HepG2 (cell line): ENCODE measurements around the gene SPHK1. TPM values are rescaled to one million over a fixed set of nuclear protein-coding genes. Genes with fewer than 3 reads are reported as not detected.

ENCODE experiments used
- BRCA1 ChIP-seq: sonication (generic); formaldehyde crosslinking; IDR thresholded peaks from 2 replicates; pipeline ENCODE4 v1.4.0; 2020; ENCODE audit warnings: missing genetic modification reagents
- KLF12 ChIP-seq: sonication (generic); formaldehyde crosslinking; IDR thresholded peaks from 2 replicates; pipeline ENCODE4 v1.4.0; 2020; ENCODE audit warnings: missing genetic modification reagents, borderline replicate concordance
- KLF16 ChIP-seq, 2 experiments: sonication (generic) in 1 of 2; formaldehyde crosslinking in 1 of 2; IDR thresholded peaks; 2 replicates each; pipeline versions ENCODE4 v1.6.1 to v1.8.0; 2016 to 2023; ENCODE audit warnings: missing genetic modification reagents in 2 of 2, missing compliant biosample characterization in 1 of 2
- PCBP1 ChIP-seq: fragments of 200-400 bp; formaldehyde crosslinking; IDR thresholded peaks from 2 replicates; pipeline ENCODE4 v1.6.1; 2017; ENCODE audit warnings: mild to moderate bottlenecking, low read depth, low read length, borderline replicate concordance
- ZBTB3 ChIP-seq: sonication (generic); formaldehyde crosslinking; IDR thresholded peaks from 2 replicates; pipeline ENCODE4 v1.4.0; 2020; ENCODE audit warnings: low read depth, mild to moderate bottlenecking, moderate library complexity, missing genetic modification reagents, borderline replicate concordance
- ZBTB8A ChIP-seq: sonication (generic); formaldehyde crosslinking; IDR thresholded peaks from 2 replicates; pipeline ENCODE4 v1.4.0; 2020; ENCODE audit warnings: mild to moderate bottlenecking, low read depth, missing genetic modification reagents, borderline replicate concordance
- ZNF143 ChIP-seq: sonication (generic); formaldehyde crosslinking; IDR thresholded peaks from 2 replicates; pipeline ENCODE4 v1.4.0; 2020; ENCODE audit warnings: missing genetic modification reagents
- ZNF343 ChIP-seq: sonication (generic); formaldehyde crosslinking; IDR thresholded peaks from 2 replicates; pipeline ENCODE4 v1.4.0; 2020; ENCODE audit warnings: mild to moderate bottlenecking, missing genetic modification reagents
- ZNF629 ChIP-seq: sonication (generic); formaldehyde crosslinking; conservative IDR thresholded peaks from 2 replicates; pipeline ENCODE4 v1.5.0; 2020; ENCODE audit warnings: missing genetic modification reagents
- ZNF703 ChIP-seq: sonication (generic); formaldehyde crosslinking; IDR thresholded peaks from 2 replicates; pipeline ENCODE4 v1.5.1; 2020; ENCODE audit warnings: missing genetic modification reagents, mild to moderate bottlenecking, moderate library complexity, borderline replicate concordance
- polyA plus RNA-seq, 8 experiments: library from polyadenylated mRNA; depleted of rRNA in 3 of 8; stranded (reverse) in 7 of 8; unstranded in 1 of 8; fragments of >200 nt; fragmentation: Illumina TruSeq in 4 of 8; extraction: Trizol in 4 of 8; gene quantifications; 2 replicates each; pipeline versions ENCODE4 v1.2.1 to v1.2.3, GENCODE V29; 2011 to 2016; ENCODE audit warnings: low read depth in 4 of 8, missing spikeins in 1 of 8, mixed read lengths in 1 of 8; ENCODE audit not compliant: insufficient read depth in 1 of 8
- total RNA-seq, 5 experiments: library from RNA; depleted of rRNA; stranded (reverse); fragments of >200 nt; fragmentation: Illumina TruSeq; extraction: Trizol; gene quantifications; 2 replicates each; pipeline ENCODE4 v1.2.3, GENCODE V29; 2016; ENCODE audit warnings: low read depth in 1 of 5
- TF ChIP-seq, protein P1 (sequence below): sonication (generic); formaldehyde crosslinking; IDR thresholded peaks from 2 replicates; pipeline ENCODE4 v1.4.0; 2020; ENCODE audit warnings: mild to moderate bottlenecking, low read depth, missing genetic modification reagents
- TF ChIP-seq, protein P2 (sequence below): sonication (generic); formaldehyde crosslinking; IDR thresholded peaks from 2 replicates; pipeline ENCODE4 v1.5.0; 2020; ENCODE audit warnings: missing genetic modification reagents, mild to moderate bottlenecking, borderline replicate concordance
- TF ChIP-seq, protein P3 (sequence below): IDR thresholded peaks from 2 replicates; pipeline ENCODE4 v1.4.0; 2020; ENCODE audit warnings: mild to moderate bottlenecking, missing genetic modification reagents
- TF ChIP-seq, protein P4 (sequence below): sonication (generic); formaldehyde crosslinking; IDR thresholded peaks from 2 replicates; pipeline ENCODE4 v1.4.0; 2020; ENCODE audit warnings: missing genetic modification reagents, mild to moderate bottlenecking, borderline replicate concordance

Gene SPHK1
- total and polyA plus RNA-seq, 2 of the 13 experiments (the other 11 are each of a cell fraction or from before 2014, with no cell fraction given): 129 to 160 TPM

DNA sequence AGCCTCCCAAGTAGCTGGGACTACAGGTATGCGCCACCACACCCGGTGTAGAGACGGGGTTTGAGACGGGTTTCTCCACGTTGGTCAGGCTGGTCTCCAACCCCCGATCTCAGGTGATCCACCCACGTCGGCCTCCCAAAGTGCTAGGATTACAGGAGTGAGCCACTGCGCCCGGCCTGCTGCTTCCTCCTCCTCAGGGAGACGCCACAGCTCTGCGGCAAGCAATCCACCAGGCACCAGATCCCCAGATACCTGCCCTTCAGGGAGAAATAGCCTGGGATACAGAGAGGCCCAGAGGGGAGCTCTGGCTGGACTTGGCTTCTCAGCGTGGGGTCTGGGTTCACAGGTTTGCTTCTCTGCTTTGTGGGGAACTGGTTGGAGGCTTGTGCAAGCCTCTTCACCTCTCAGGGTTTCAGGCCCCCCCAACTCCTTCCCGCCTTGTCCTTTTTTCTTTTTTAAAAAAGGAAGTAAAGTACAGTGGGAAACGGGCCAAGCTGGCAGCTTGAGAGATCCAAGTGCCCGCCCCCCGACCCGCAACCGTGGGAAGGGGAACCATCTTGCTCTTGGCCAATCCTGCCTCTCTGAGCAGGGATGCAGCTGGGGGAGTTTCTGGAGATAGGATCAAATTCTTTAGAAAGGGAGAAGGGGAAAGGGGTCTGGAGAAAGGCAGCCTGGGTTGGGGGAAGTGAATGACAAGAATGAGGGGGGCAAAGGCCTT, 2.6 kb upstream of the SPHK1 start (continued):
- 0 out of 2 replicates have a peak, but pooled peaks have one; percentile 15 for TF ChIP-seq ZNF143 (CRISPR knock-in tag)
- TF ChIP-seq BRCA1 (CRISPR knock-in tag): 0 out of 2 replicates have a peak, but pooled peaks have one; percentile 27
- TF ChIP-seq, protein P1, sequence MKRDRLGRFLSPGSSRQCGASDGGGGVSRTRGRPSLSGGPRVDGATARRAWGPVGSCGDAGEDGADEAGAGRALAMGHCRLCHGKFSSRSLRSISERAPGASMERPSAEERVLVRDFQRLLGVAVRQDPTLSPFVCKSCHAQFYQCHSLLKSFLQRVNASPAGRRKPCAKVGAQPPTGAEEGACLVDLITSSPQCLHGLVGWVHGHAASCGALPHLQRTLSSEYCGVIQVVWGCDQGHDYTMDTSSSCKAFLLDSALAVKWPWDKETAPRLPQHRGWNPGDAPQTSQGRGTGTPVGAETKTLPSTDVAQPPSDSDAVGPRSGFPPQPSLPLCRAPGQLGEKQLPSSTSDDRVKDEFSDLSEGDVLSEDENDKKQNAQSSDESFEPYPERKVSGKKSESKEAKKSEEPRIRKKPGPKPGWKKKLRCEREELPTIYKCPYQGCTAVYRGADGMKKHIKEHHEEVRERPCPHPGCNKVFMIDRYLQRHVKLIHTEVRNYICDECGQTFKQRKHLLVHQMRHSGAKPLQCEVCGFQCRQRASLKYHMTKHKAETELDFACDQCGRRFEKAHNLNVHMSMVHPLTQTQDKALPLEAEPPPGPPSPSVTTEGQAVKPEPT (CRISPR knock-in tag): peak; percentile 31; the same call in 1 of the 2 replicates
- 0 out of 2 replicates have a peak, but pooled peaks have one; percentile 48 for TF ChIP-seq KLF12
- TF ChIP-seq, protein P2, sequence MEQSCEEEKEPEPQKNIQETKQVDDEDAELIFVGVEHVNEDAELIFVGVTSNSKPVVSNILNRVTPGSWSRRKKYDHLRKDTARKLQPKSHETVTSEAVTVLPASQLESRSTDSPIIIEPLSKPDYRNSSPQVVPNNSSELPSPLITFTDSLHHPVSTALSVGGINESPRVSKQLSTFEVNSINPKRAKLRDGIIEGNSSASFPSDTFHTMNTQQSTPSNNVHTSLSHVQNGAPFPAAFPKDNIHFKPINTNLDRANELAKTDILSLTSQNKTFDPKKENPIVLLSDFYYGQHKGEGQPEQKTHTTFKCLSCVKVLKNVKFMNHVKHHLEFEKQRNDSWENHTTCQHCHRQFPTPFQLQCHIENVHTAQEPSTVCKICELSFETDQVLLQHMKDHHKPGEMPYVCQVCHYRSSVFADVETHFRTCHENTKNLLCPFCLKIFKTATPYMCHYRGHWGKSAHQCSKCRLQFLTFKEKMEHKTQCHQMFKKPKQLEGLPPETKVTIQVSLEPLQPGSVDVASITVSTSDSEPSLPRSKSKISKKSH (CRISPR knock-in tag): 0 out of 2 replicates have a peak, but pooled peaks have one; percentile 38
- TF ChIP-seq, protein P3, sequence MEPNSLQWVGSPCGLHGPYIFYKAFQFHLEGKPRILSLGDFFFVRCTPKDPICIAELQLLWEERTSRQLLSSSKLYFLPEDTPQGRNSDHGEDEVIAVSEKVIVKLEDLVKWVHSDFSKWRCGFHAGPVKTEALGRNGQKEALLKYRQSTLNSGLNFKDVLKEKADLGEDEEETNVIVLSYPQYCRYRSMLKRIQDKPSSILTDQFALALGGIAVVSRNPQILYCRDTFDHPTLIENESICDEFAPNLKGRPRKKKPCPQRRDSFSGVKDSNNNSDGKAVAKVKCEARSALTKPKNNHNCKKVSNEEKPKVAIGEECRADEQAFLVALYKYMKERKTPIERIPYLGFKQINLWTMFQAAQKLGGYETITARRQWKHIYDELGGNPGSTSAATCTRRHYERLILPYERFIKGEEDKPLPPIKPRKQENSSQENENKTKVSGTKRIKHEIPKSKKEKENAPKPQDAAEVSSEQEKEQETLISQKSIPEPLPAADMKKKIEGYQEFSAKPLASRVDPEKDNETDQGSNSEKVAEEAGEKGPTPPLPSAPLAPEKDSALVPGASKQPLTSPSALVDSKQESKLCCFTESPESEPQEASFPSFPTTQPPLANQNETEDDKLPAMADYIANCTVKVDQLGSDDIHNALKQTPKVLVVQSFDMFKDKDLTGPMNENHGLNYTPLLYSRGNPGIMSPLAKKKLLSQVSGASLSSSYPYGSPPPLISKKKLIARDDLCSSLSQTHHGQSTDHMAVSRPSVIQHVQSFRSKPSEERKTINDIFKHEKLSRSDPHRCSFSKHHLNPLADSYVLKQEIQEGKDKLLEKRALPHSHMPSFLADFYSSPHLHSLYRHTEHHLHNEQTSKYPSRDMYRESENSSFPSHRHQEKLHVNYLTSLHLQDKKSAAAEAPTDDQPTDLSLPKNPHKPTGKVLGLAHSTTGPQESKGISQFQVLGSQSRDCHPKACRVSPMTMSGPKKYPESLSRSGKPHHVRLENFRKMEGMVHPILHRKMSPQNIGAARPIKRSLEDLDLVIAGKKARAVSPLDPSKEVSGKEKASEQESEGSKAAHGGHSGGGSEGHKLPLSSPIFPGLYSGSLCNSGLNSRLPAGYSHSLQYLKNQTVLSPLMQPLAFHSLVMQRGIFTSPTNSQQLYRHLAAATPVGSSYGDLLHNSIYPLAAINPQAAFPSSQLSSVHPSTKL (CRISPR knock-in tag): no peak
- TF ChIP-seq ZNF343 (CRISPR knock-in tag): 0 out of 2 replicates have a peak, but pooled peaks have one; percentile 23
- TF ChIP-seq PCBP1: no peak
- peak; percentile 5; the same call in 1 of the 2 replicates for TF ChIP-seq ZNF629
- TF ChIP-seq, protein P4, sequence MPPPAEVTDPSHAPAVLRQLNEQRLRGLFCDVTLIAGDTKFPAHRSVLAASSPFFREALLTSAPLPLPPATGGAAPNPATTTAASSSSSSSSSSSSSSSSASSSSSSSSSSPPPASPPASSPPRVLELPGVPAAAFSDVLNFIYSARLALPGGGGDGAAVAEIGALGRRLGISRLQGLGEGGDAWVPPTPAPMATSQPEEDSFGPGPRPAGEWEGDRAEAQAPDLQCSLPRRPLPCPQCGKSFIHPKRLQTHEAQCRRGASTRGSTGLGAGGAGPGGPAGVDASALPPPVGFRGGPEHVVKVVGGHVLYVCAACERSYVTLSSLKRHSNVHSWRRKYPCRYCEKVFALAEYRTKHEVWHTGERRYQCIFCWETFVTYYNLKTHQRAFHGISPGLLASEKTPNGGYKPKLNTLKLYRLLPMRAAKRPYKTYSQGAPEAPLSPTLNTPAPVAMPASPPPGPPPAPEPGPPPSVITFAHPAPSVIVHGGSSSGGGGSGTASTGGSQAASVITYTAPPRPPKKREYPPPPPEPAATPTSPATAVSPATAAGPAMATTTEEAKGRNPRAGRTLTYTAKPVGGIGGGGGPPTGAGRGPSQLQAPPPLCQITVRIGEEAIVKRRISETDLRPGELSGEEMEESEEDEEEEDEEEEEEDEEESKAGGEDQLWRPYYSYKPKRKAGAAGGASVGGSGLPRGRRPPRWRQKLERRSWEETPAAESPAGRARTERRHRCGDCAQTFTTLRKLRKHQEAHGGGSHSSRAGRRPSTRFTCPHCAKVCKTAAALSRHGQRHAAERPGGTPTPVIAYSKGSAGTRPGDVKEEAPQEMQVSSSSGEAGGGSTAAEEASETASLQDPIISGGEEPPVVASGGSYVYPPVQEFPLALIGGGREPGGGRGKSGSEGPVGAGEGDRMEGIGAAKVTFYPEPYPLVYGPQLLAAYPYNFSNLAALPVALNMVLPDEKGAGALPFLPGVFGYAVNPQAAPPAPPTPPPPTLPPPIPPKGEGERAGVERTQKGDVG: peak; percentile 48; the same call in 1 of the 2 replicates
- TF ChIP-seq KLF16 (CRISPR knock-in tag; IDR thresholded peaks at IDR 0.05): no peak
- TF ChIP-seq ZNF703 (CRISPR knock-in tag): no peak
- 0 out of 2 replicates have a peak, but pooled peaks have one; percentile 16 for TF ChIP-seq ZBTB8A (CRISPR knock-in tag)
- peak; percentile 8; the same call in 1 of the 2 replicates for TF ChIP-seq ZBTB3 (CRISPR knock-in tag)
